Left lung (tissue), 10 donors: ENCODE measurements around the gene GTF2H2. TPM values are rescaled to one million over a fixed set of nuclear protein-coding genes. Genes with fewer than 3 reads are reported as not detected.
"Not testable (repeated sequence)": the region's sequence is repeated elsewhere in the genome, so short reads cannot be mapped to it uniquely, and the experiment has no call there.

Experiments used
- ATAC-seq: fragments of 200-7000 bp; cut with Tn5 transposase; one replicate; pipeline ENCODE4 v1.9.1; 2020; ENCODE audit warnings: moderate library complexity
- DNase-seq, 4 donors: peaks; one replicate each; pipeline ENCODE4 v3.0.0-alpha.2; 2013 to 2020
- H3K27ac ChIP-seq, 2 donors: fragments of 200-600 bp; sonication (generic) in 1 of 2; one replicate each; pipeline versions ENCODE4 v1.5.0 to v1.8.0; 2020 to 2021
- H3K27me3 ChIP-seq, 2 donors: fragments of 200-600 bp; sonication (generic) in 1 of 2; one replicate each; pipeline versions ENCODE4 v1.5.0 to v1.8.0; 2020 to 2021
- H3K36me3 ChIP-seq, 2 donors: fragments of 200-600 bp; sonication (generic) in 1 of 2; one replicate each; pipeline versions ENCODE4 v1.5.0 to v1.8.0; 2020 to 2021
- H3K4me1 ChIP-seq, 2 donors: fragments of 200-600 bp; one replicate each; pipeline ENCODE4 v1.8.0; 2021
- H3K4me3 ChIP-seq, 2 donors: fragments of 200-600 bp; sonication (generic) in 1 of 2; one replicate each; pipeline versions ENCODE4 v1.5.0 to v1.8.0; 2020 to 2021; ENCODE audit warnings: mild to moderate bottlenecking in 1 of 2
- H3K9me3 ChIP-seq, 2 donors: fragments of 200-600 bp; sonication (generic) in 1 of 2; one replicate each; pipeline versions ENCODE4 v1.5.0 to v1.8.0; 2020 to 2021
- intact Hi-C, 2 donors: fragments of 100-400 bp; cut with DNase I; formaldehyde crosslinking; loops; one replicate each; pipeline versions ENCODE4 v1.11.2 to v1.14.2; 2022
- polyA plus RNA-seq, 6 donors: library from polyadenylated mRNA; unstranded; fragments of 120-200 nt; gene quantifications; one replicate each; pipeline ENCODE4 v1.2.1, GENCODE V29; 2013; ENCODE audit not compliant: insufficient read length in 6 of 6
- total RNA-seq, 2 donors: library from RNA; stranded (reverse); fragmentation: NEBNext Ultra II Directional; extraction: Animal tissue kit (Norgen Biotek cat#: 25700); gene quantifications; one replicate each; pipeline ENCODE4 v1.2.1, GENCODE V29; 2021
- TF ChIP-seq, protein P1 (sequence below), 2 donors: fragments of 200-600 bp; sonication (generic) in 1 of 2; IDR thresholded peaks; one replicate each; pipeline versions ENCODE4 v1.5.0 to v1.8.0; 2021; ENCODE audit warnings: antibody characterized with exemption in 2 of 2
- donor health status: DM: no; HTN: yes; CAD: no.
- donor health status: DM: no; HTN: no; CAD: no.

Gene GTF2H2
- total and polyA plus RNA-seq, 8 donors = 20.4 to 58.8 (median 30.1) TPM

DNA sequence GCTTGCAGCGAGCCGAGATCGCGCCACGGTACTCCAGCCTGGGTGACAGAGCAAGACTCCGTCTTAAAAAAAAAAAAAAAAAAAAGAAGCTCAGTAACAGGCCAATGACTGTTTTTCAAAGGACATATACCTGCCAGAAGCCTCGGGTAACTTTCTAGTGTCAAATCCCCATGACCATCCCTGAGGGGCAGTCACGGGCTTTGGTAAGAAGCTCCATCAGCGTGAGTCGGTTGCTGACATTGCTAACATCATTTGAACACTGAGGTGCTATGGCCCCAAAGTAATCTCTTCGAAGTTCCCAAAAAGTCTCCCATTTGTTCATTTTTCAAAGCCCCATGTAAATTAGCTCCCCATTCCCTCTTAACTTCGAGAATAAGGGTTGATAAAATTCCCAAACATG lies 53.9 kb downstream of the GTF2H2 start:
- intact Hi-C loops = no loop called here
- DNase-seq = no peak
- Histone ChIP-seq H3K4me1 (peaks cover 0 to 9% of the 10 kb centered on the region in 2 donors), H3K36me3 (peaks cover 0 to 42% of the 10 kb centered on the region in 2 donors), H3K4me3 (no peak overlapping the region), H3K27ac (no peak overlapping the region), H3K27me3 (no peaks in the 10 kb centered on the region), H3K9me3 (no peaks in the 10 kb centered on the region)
- no peak for ATAC-seq
- TF ChIP-seq, protein P1, sequence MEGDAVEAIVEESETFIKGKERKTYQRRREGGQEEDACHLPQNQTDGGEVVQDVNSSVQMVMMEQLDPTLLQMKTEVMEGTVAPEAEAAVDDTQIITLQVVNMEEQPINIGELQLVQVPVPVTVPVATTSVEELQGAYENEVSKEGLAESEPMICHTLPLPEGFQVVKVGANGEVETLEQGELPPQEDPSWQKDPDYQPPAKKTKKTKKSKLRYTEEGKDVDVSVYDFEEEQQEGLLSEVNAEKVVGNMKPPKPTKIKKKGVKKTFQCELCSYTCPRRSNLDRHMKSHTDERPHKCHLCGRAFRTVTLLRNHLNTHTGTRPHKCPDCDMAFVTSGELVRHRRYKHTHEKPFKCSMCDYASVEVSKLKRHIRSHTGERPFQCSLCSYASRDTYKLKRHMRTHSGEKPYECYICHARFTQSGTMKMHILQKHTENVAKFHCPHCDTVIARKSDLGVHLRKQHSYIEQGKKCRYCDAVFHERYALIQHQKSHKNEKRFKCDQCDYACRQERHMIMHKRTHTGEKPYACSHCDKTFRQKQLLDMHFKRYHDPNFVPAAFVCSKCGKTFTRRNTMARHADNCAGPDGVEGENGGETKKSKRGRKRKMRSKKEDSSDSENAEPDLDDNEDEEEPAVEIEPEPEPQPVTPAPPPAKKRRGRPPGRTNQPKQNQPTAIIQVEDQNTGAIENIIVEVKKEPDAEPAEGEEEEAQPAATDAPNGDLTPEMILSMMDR (IDR thresholded peaks at IDR 0.05) = no peak

DNA sequence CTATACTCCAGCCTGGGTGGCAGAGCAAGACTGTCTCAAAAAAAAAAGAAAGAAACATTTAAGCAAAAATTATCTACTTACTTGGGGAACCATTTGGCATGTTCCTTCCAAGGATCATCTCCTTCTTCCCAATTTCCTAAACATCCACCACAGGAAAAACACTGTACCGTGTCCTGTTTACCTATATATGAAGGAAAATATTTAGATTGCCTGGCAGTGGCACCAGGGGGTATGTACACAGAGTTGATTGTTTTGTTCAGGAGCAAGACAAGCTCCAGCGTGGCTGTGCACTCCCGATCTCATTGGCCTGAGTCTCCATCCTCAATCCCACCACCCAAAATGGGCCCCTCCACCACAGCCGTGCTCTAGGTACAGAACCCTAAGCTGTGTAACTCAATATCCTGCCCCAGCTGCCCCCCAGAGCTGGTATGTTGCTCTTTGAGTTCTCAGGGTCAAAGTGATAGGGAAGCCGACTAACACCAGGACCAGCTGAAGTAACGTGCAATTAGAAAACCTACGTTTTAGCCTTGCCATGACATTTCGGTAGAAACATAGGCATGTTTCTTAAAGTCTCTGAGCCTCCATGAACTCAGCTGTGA lies 56.2 kb downstream of the GTF2H2 start:
- no peaks in the 10 kb centered on the region for H3K9me3 ChIP-seq
- peaks cover 0 to 9% of the 10 kb centered on the region in 2 donors for H3K4me1 ChIP-seq

DNA sequence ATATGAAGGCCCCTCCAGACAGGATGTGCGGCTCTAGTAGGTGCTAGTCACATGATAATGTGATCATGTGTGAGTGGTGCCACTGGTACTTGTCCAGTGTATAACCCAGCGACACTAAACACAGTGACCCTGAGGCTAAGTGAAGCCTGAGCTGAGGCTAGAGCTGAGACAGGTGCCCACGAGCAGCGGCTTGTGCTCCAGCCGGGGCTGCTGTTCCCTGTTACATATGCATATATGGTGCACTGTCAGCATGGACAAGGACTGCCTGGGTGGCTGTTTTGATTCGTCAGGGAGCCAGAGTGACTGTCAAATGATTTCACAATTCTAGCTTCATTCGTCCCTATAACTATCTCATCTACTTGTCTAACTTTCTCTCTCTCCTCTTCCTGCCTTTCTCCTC lies 60.5 kb downstream of the GTF2H2 start:
- DNase-seq, H3K27ac ChIP-seq, H3K27me3 ChIP-seq, H3K9me3 ChIP-seq, intact Hi-C loops, H3K4me1 ChIP-seq, H3K4me3 ChIP-seq: not testable (repeated sequence)
- ATAC-seq = peak; percentile 19
- peaks cover 0 to 28% of the 10 kb centered on the region in 2 donors for H3K36me3 ChIP-seq

More for the DNA sequence above, 56.2 kb downstream of the GTF2H2 start:
- DNase-seq = no peak
- Histone ChIP-seq H3K36me3 (peaks cover 0 to 42% of the 10 kb centered on the region in 2 donors), H3K4me3 (no peak overlapping the region), H3K27me3 (no peaks in the 10 kb centered on the region), H3K27ac (no peak overlapping the region)
- intact Hi-C loops = no loop called here
- no peak for ATAC-seq
- TF ChIP-seq, protein P1 (IDR thresholded peaks at IDR 0.05) = no peak

Other genes with a start within 250 kb of the GTF2H2 start
- 1 to 10 TPM; 4.0 to 8.5 TPM for gene SERF1A, start 167.0 kb downstream of the GTF2H2 start, total RNA-seq
- 10 to 100 TPM in 2 of 6 donors, 1 to 10 TPM in 4; 5.0 to 18.8 (median 6.8) TPM for gene SERF1A, start 167.0 kb downstream of the GTF2H2 start, polyA plus RNA-seq
- 10 to 100 TPM; 23.7 to 24.8 TPM for gene SMN1, start 142.6 kb downstream of the GTF2H2 start, total RNA-seq
- gene SMN1, start 142.6 kb downstream of the GTF2H2 start, polyA plus RNA-seq = 10 to 100 TPM; 57.0 to 77.6 (median 61.3) TPM
- gene NAIP, start 42.3 kb downstream of the GTF2H2 start, total RNA-seq = 10 to 100 TPM; 18.7 to 88.4 TPM
- gene NAIP, start 42.3 kb downstream of the GTF2H2 start, polyA plus RNA-seq = 10 to 100 TPM; 38.4 to 56.2 (median 47.8) TPM